HG02938 (cell line): Measurements from ENCODE around the gene TRIM22.
A peak's percentile ranks its signal among the peaks of the same experiment; 100 is the strongest.
"Not testable (repeated sequence)": the region's sequence is repeated elsewhere in the genome, so short reads cannot be mapped to it uniquely, and the experiment has no call there.

Experiments
- ATAC-seq: cut with Tn5 transposase; IDR thresholded peaks from one replicate; pipeline ENCODE4 v1.9.1; 2021; ENCODE audit warnings: mild to moderate bottlenecking, moderate library complexity; ENCODE audit not compliant: unreplicated experiment

The TRIM22 gene

DNA sequence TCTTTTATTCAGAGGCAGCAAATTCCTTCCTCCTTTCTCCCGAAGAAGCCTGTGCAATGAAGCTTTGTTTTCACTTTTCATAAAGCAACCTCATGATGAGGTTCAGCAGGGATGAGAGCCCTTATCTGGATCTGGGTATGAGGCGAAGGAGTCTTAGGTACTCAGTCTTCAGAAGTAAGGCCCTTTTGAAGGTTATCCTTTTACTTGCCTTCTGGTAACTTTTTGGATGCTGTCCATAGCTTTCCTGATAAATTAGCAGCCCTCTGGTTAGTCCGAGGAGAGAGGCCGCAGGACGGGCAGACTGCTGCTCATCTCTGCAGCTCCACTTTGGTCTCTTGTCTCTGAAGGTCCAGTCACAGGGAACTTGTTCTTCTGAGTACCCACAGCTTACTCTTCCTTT, 1.1 kb downstream of the TRIM22 start:
- no peak for ATAC-seq

DNA sequence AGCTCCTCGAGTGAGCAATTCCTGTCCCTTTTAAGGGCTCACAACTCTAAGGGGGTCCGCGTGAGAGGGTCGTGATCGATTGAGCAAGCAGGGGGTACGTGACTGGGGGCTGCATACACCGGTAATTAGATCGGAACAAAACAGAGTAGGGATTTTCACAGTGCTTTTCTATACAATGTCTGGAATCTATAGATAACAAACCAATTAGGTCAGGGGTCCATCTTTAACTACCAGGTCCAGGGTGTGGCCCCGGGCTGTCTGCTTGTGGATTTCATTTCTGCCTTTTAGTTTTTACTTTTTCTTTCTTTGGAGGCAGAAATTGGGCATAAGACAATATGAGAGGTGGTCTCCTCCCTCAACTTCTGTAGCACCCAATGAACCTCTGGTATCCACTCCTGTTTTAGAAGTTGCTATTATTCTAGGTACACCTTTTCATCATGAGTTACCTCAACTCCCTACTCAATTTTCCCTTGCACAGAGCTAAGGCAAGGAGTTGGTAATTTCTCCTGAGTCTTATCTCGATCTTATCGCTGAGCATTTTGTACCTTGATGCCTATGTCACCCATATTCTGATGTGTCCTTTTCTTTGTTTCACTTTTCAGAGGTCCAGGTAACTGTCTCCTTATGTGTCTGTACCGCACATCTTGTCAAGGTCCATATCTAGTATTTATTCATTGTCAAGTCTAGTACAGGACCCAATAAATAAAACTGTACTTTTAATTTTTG, 1.8 kb downstream of the TRIM22 start:
- not testable (repeated sequence) for ATAC-seq

DNA sequence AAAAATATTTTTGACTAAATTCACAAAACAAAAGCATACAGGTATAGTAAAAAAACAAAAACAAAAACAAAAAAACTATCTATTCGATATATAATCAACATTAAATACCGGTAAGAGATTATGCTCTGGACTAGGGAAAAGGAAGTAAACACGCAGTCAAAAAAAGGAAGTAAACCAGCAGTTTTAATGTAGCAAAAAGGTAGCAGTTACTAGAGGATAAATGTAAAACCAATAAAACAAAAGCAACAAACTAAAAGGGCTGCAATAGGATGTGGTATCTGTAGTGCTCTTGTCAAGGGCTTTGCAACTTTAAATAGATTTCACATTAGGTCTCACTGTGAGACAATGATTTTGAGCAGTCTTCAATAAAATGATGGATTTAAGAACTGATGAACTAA, 2.4 kb downstream of the TRIM22 start:
- ATAC-seq = no peak

DNA sequence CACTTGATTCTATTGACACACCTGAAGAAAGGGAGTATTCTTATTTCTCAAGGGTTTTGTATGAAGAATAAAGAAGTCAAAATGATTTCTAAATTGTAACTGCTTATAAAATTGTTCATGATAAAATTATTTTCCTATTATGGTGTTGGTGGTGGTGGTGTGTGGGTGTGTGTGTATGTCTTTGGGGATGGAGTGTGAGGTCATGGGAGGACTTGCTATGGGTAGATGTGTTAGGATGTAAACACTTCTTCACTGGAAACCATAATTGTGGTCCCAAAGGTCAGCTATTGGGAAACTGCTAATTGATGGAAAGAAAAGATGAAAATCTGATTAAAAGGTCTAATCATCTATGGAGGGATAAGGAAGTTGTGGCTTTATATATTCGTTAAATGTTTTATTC, 5.1 kb downstream of the TRIM22 start:
- no peak for ATAC-seq

DNA sequence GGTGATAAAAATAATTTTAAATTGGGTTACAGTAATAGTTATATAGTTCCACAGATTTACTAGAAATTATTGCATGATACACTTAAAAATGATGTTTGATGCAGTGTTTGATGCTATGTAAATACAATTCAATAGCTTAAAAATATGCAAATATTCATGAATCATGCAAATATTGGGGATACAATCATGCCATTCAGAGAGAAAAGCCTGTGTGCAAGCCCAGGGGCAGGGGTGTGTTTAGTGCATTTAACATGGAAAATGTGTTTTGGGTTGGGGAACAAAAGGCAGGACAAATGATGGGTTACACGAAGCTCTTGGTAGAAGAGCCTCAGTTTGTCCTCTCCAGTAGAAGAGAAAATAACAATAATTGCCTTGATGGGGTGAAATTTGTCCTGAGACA, 6.0 kb downstream of the TRIM22 start:
- no peak for ATAC-seq

DNA sequence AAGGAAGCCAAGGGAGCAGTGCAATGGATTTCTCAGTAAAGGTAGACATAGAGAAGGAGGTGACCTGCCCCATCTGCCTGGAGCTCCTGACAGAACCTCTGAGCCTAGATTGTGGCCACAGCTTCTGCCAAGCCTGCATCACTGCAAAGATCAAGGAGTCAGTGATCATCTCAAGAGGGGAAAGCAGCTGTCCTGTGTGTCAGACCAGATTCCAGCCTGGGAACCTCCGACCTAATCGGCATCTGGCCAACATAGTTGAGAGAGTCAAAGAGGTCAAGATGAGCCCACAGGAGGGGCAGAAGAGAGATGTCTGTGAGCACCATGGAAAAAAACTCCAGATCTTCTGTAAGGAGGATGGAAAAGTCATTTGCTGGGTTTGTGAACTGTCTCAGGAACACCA, 6.6 kb downstream of the TRIM22 start:
- no peak for ATAC-seq

DNA sequence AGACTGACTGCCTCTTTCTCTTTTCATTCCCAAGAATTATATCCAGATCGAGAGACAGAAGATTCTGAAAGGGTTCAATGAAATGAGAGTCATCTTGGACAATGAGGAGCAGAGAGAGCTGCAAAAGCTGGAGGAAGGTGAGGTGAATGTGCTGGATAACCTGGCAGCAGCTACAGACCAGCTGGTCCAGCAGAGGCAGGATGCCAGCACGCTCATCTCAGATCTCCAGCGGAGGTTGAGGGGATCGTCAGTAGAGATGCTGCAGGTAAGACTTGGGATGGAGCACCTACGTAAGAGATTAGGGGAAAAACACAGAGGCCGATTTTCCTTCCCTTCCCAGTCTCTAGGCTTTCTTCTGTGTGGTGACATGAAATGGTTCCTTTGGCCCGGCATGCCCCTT, 8.7 kb downstream of the TRIM22 start:
- no peak for ATAC-seq

DNA sequence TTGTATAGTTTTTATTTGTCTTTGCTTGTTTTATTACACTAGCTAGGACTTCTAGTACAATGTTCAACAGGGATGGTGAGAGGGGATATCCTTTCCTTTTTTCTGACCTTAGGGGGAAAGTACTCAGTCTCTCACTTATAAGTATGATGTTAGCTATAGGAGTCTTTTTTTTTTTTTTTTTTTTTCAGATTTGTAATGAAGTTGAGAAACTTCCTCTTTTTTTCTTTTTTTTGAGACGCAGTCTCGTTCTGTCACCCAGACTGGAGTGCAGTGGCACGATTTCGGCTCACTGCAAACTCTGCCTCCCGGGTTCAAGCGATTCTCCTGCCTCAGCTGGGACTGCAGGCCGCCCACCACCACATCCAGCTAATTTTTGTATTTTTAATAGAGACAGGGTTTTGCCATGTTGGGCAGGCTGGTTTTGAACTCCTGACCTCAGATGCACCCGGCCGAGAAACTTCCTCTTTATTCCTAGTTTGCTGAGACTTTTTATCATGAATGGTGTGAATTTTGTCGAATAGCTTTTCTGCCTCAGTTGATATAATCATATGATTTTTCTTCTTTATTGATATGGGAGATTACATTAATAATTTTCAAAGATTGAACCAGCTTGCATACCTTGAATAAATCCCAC, 10.9 kb downstream of the TRIM22 start:
- no peak for ATAC-seq

DNA sequence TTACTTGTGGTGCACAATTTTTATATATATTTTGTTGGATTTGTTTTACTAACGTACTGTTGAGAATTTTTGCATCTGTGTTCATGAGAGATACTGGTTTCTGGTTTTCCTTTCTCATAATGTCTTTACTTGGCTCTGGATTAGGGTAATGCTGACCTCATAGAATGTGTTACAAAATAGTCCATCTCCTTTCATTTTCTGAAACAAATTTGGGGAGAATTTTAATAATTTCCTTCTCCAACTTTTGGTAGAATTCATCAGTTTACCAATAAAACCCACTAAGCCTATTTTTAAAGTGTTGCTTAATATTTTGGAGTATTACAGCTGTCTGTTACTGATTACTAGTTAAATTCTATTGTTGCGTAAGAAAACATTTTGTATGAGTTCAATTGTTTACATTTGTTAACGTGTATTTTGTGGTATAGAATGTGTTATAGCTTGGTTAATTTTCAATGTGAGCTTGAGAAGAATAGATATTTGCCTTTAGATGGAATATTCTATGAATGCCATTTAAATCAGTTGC, 11.5 kb downstream of the TRIM22 start:
- ATAC-seq = no peak

DNA sequence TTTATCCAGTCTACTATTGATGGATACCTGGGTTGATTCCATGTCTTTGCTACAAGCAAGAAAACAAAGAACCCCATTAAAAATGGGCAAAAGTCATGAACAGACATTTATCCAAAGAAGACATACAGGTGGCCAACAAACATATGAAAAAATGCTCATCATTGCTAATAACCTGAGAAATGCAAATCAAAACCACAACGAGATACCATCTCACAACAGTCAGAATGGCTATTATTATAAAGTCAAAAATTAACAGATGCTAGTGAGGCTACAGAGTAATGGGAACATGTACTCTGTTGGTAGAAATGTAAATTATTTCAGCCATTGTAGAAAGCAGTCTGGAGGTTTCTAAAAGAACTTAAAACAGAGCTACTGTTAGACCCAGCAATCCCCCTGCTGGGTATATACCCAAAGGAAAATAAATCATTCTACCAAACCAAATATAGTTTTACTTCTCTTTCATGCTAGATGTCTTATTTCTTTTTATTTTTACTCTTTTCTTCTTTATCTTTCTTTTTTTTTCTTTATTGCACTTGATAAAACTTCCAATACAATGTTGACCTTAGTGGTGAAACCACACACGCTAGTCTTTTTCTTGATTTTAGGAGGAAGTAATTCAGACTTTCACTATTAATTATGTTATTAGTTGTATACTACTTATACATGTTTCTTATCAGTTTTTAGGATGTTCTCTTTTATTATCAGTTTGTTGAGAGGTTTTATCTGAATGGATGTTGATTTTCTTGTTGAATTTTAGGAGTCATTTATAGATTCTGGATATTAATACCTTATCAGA, 14.3 kb downstream of the TRIM22 start:
- peak; percentile 86 for ATAC-seq

DNA sequence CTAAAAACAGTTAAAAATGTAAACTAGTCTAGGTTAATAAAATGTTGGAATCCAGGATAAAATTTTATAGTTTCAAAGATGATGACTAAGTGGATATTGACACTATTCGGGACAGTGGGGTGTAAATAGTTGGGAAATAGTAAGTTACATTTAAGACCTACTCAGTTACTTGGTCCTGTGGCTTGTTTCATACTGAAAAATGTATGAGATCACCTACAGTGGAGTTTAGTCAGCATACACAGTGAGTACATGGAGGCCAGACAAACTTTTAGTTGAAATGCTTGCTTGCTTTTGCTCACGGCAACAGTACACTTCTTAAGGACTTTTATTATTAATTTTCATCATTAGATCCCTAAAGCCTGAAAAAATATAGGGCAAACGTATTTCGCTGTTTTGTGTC, 16.1 kb downstream of the TRIM22 start:
- no peak for ATAC-seq

DNA sequence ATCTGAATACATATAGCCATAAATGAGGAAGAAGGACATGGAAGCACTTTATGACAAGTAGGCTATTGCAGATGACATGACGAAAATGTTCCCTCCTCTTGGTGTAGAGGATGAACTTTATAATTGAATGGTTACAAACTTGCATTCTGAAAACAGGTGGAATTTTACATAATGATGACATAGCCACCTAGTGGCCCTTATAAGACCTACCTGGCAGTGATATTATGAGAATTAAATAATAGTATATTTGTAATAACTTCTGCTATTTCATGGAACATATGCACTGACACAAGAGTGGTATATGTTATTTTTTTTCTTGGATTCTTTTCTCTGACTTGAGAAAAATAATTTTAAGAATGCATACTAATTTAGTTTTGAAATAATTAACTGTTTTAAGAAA, 22.9 kb downstream of the TRIM22 start:
- ATAC-seq = peak; percentile 43

DNA sequence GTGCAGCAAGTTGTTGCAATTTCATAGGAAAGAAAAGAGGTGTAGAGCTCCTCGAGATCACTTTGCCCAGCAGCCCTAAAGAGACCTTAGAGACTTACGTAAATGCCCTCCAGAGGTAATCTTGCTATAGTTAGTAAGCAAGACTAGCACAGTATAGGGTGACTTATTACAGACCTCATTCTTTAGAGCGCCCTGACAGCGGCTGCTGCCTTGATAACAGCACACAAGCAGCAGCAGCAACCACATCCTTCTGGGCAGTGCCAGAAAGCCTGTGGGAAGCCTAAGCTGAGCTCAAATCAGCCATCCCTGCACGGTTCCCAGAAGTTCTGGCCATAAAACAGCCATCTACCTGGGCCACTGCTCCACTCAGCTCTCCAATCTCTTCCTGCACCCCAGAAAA, 24.1 kb downstream of the TRIM22 start:
- no peak for ATAC-seq

DNA sequence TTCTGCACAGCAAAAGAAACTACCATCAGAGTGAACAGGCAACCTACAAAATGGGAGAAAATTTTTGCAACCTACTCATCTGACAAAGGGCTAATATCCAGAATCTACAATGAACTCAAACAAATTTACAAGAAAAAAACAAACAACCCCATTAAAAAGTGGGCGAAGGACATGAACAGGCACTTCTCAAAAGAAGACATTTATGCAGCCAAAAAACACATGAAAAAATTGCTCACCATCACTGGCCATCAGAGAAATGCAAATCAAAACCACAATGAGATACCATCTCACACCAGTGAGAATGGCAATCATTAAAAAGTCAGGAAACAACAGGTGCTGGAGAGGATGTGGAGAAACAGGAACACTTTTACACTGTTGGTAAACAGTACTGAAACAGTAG, 26.9 kb downstream of the TRIM22 start:
- ATAC-seq = not testable (repeated sequence)

DNA sequence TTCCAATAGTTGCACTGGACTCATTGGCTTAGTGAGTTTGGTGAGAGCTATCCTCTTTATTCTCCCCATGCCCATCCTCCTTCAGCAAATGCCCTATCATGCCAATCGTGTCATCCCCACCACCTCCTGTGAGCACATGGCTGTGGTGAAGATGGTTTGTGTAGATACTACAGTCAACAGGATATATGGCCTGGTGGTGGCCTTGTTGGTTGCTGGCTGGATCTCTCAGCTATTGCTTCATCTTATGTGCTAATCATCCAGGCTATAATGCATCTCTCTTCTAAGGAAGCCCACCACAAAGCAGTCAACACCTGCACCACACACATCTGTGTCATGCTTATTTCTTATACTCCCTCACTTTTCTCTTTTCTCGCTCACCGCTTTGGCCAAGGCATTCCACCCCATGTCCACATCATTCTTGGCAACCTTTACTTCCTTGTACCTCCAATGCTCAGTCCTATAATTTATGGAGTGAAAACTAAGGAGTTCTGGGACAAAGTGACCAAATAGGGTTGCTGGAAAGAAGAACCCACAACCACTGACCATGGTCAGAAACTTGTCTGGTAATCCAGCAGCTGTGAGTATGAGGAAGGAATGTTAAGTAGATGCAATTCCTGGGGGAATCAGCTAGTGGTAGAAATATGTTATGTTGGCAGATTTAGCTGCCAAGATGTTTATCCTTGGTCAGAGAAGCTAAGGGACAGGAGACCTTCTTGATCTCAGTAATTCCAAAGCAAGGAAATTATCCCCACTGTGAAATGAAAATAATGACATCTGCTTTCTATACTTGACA, 30.3 kb downstream of the TRIM22 start:
- ATAC-seq = no peak

DNA sequence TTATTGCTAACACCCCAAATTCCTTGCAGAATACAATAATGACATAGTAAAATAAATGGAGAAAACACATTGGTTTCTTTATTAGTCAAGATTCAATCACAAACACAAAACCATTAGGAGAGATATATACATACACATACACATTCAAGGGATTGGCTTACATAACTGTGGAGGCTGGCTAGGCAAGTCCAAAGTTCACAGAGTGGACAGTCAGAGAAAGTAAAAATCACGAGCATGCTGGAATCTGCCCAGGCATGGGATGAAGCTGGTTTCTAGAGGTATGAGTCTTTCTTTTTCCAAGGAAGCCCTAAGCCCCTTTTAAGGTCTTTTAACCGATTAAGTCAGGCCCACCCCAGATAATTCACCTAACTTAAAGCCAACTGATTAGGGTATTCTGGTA, 33.0 kb downstream of the TRIM22 start:
- no peak for ATAC-seq

DNA sequence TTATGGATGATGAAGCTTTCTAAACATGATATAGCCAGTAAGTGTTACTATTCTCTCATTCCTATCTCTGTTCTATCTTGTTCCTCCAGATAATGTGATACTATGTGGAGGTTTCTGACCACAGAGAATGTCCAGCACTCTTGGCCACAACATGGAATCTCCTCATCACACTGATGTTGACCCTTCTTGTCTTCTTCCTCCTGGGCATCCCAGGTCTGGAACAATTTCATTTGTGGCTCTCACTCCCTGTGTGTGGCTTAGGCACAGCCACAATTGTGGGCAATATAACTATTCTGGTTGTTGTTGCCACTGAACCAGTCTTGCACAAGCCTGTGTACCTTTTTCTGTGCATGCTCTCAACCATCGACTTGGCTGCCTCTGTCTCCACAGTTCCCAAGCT, 36.8 kb downstream of the TRIM22 start:
- no peak for ATAC-seq

DNA sequence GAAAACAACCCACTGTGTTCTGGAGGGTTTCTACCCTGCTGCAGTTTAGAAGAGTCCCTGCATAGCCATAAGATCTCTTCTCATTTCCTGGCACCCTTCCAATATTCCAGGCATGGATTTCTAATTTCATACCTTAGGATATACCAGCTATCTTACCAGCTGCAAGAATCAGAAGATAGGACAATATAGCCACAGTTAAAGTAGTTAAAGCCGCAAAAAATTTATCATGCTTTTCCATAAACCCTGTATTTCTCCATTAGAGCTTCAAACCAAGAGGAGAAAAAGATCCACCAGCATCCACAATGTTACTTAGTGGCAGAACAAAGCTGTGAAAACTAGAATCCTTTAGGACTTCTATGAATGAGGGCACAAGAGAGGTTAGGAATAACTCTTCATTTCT, 38.1 kb downstream of the TRIM22 start:
- ATAC-seq = no peak

DNA sequence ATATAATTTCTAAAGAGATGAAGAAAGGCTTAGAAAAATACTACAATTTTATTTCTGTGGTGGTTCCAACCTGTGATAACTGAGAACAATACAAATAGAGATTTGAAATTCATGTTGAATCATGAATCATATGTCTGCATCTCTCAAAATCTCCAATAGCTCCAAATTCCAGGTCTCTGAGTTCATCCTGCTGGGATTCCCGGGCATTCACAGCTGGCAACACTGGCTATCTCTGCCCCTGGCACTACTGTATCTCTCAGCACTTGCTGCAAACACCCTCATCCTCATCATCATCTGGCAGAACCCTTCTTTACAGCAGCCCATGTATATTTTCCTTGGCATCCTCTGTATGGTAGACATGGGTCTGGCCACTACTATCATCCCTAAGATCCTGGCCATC, 46.8 kb downstream of the TRIM22 start, which contains the start of gene OR56B1:
OR56B1 (plus strand) TSS at position 53 of the 400 bp plus-strand sequence; CDS start at position 122, 69 bp downstream.
- ATAC-seq = no peak

DNA sequence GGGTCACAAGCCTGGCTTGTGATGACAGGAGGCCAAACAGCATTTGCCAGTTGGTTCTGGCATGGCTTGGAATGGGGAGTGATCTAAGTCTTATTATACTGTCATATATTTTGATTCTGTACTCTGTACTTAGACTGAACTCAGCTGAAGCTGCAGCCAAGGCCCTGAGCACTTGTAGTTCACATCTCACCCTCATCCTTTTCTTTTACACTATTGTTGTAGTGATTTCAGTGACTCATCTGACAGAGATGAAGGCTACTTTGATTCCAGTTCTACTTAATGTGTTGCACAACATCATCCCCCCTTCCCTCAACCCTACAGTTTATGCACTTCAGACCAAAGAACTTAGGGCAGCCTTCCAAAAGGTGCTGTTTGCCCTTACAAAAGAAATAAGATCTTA, 47.5 kb downstream of the TRIM22 start:
- no peak for ATAC-seq
